Calu3 (cell line): Measurements from ENCODE around the gene DGKD. TPM values are rescaled to one million over a fixed set of nuclear protein-coding genes. Genes with fewer than 3 reads are reported as not detected.

Experiments
- BruUV-seq: library from RNA; stranded (reverse); fragments of 400-500 nt; replicated peaks from 2 replicates; lab custom pipeline; 2021; lab: Mats Ljungman, UMichigan
- CTCF ChIA-PET: fragments of 300-600 bp; sonication (Branson Sonifier 250); formaldehyde crosslinking; loops from one replicate; lab custom pipeline; 2022; ENCODE audit warnings: antibody characterized with exemption; lab: Charles Lee
- DNase-seq: peaks from one replicate; pipeline ENCODE4 v3.0.0; 2022
- H3K27ac Mint-ChIP-seq: one replicate; pipeline ENCODE4 v1.8.0; 2022; ENCODE audit warnings: mixed read lengths; ENCODE audit not compliant: unreplicated experiment
- H3K27me3 Mint-ChIP-seq: one replicate; pipeline ENCODE4 v1.8.0; 2022; ENCODE audit warnings: mixed read lengths; ENCODE audit not compliant: unreplicated experiment
- H3K36me3 Mint-ChIP-seq: one replicate; pipeline ENCODE4 v1.8.0; 2022; ENCODE audit warnings: mild to moderate bottlenecking, moderate library complexity, mixed read lengths; ENCODE audit not compliant: insufficient read depth, unreplicated experiment
- H3K4me1 Mint-ChIP-seq: one replicate; pipeline ENCODE4 v1.8.0; 2022; ENCODE audit warnings: mild to moderate bottlenecking, low read depth, mixed read lengths; ENCODE audit not compliant: unreplicated experiment
- H3K4me3 Mint-ChIP-seq: one replicate; pipeline ENCODE4 v1.8.0; 2022; ENCODE audit warnings: mild to moderate bottlenecking, low read depth, moderate library complexity, mixed read lengths; ENCODE audit not compliant: unreplicated experiment
- H3K9me3 Mint-ChIP-seq: one replicate; pipeline ENCODE4 v1.8.0; 2022; ENCODE audit warnings: low read depth, mixed read lengths; ENCODE audit not compliant: unreplicated experiment
- CTCF ChIP-seq: fragments of 200-600 bp; IDR thresholded peaks from one replicate; pipeline ENCODE4 v1.8.0; 2022; ENCODE audit warnings: antibody characterized with exemption; ENCODE audit not compliant: unreplicated experiment
- intact Hi-C: fragments of 100-400 bp; cut with micrococcal nuclease; formaldehyde crosslinking; loops from one replicate; pipeline ENCODE4 v1.10.0; 2022; ENCODE audit not compliant: unreplicated experiment
- total RNA-seq: library from RNA; stranded (reverse); gene quantifications from 2 replicates; pipeline ENCODE4 v1.2.3, GENCODE V29; 2022

DGKD gene
- total RNA-seq, 1 experiment from 2014 or later = 26.5 TPM

- no peaks in the 10 kb centered on the region for H3K9me3 Mint-ChIP-seq
- H3K4me3 Mint-ChIP-seq = no peak overlapping the region
- intact Hi-C loops = no loop called here
- CTCF ChIA-PET = no interaction called here
- peaks cover 4% of the 10 kb centered on the region for H3K36me3 Mint-ChIP-seq
- H3K27ac Mint-ChIP-seq = no peak overlapping the region
- H3K27me3 Mint-ChIP-seq = peaks cover 46% of the 10 kb centered on the region
- no peak for DNase-seq
- no peak for TF ChIP-seq CTCF
- H3K4me1 Mint-ChIP-seq = no peaks in the 10 kb centered on the region
- no TSS peak for BruUV-seq
Observed at GRCh38 chr2:233314180-233314925, 39.9 kb upstream of the DGKD start.

GRCh38 chr2:233317196-233317943, 36.9 kb upstream of the DGKD start:
- H3K9me3 Mint-ChIP-seq = no peaks in the 10 kb centered on the region
- DNase-seq = no peak
- CTCF ChIA-PET = no interaction called here
- H3K4me1 Mint-ChIP-seq = no peaks in the 10 kb centered on the region
- no peak overlapping the region for H3K4me3 Mint-ChIP-seq
- H3K27ac Mint-ChIP-seq = no peak overlapping the region
- H3K27me3 Mint-ChIP-seq = peaks cover 54% of the 10 kb centered on the region
- BruUV-seq = no TSS peak
- TF ChIP-seq CTCF = no peak
- intact Hi-C loops = no loop called here
- H3K36me3 Mint-ChIP-seq = no peaks in the 10 kb centered on the region

- H3K27me3 Mint-ChIP-seq = peaks cover 49% of the 10 kb centered on the region
- no peak overlapping the region for H3K4me3 Mint-ChIP-seq
- no peaks in the 10 kb centered on the region for H3K4me1 Mint-ChIP-seq
- TF ChIP-seq CTCF = no peak
- no peaks in the 10 kb centered on the region for H3K36me3 Mint-ChIP-seq
- H3K27ac Mint-ChIP-seq = no peak overlapping the region
- CTCF ChIA-PET = no interaction called here
- no peaks in the 10 kb centered on the region for H3K9me3 Mint-ChIP-seq
- no peak for DNase-seq
- intact Hi-C loops = no loop called here
- BruUV-seq = no TSS peak
Observed at GRCh38 chr2:233319256-233319655, 35.0 kb upstream of the DGKD start.

- BruUV-seq = no TSS peak
- peaks cover 57% of the 10 kb centered on the region for H3K27me3 Mint-ChIP-seq
- H3K27ac Mint-ChIP-seq = no peak overlapping the region
- H3K4me3 Mint-ChIP-seq = no peak overlapping the region
- no peaks in the 10 kb centered on the region for H3K9me3 Mint-ChIP-seq
- CTCF ChIA-PET = no interaction called here
- no peak for TF ChIP-seq CTCF
- no peak for DNase-seq
- intact Hi-C loops = no loop called here
- H3K4me1 Mint-ChIP-seq = no peaks in the 10 kb centered on the region
- H3K36me3 Mint-ChIP-seq = no peaks in the 10 kb centered on the region
Observed at GRCh38 chr2:233320470-233320869, 33.8 kb upstream of the DGKD start.
